Activated naive CD8-positive, alpha-beta T cell treated with anti-CD3 and anti-CD28 coated beads, Interleukin-2, amount 50 U/mL, for 24 hours (primary cell): Measurements from ENCODE around the gene STMN3.

Source experiments
- ATAC-seq: fragments of 150-1000 bp; cut with Tn5 transposase; one replicate; pipeline ENCODE4 v1.10.0; 2021
- DNase-seq: peaks from one replicate; pipeline ENCODE4 v3.0.0; 2021
- H3K27ac Mint-ChIP-seq: one replicate; pipeline ENCODE4 v1.8.0; 2021; ENCODE audit warnings: mild to moderate bottlenecking, mixed read lengths
- H3K27me3 Mint-ChIP-seq: one replicate; pipeline ENCODE4 v1.8.0; 2021; ENCODE audit warnings: mixed read lengths
- H3K36me3 Mint-ChIP-seq: one replicate; pipeline ENCODE4 v1.8.0; 2021; ENCODE audit warnings: low read depth, mixed read lengths
- H3K4me1 Mint-ChIP-seq: one replicate; pipeline ENCODE4 v1.8.0; 2021; ENCODE audit warnings: mixed read lengths
- H3K4me3 Mint-ChIP-seq: one replicate; pipeline ENCODE4 v1.8.0; 2021; ENCODE audit warnings: mild to moderate bottlenecking, moderate library complexity, mixed read lengths
- H3K9me3 Mint-ChIP-seq: one replicate; pipeline ENCODE4 v1.8.0; 2021; ENCODE audit warnings: mixed read lengths

Gene STMN3

DNA sequence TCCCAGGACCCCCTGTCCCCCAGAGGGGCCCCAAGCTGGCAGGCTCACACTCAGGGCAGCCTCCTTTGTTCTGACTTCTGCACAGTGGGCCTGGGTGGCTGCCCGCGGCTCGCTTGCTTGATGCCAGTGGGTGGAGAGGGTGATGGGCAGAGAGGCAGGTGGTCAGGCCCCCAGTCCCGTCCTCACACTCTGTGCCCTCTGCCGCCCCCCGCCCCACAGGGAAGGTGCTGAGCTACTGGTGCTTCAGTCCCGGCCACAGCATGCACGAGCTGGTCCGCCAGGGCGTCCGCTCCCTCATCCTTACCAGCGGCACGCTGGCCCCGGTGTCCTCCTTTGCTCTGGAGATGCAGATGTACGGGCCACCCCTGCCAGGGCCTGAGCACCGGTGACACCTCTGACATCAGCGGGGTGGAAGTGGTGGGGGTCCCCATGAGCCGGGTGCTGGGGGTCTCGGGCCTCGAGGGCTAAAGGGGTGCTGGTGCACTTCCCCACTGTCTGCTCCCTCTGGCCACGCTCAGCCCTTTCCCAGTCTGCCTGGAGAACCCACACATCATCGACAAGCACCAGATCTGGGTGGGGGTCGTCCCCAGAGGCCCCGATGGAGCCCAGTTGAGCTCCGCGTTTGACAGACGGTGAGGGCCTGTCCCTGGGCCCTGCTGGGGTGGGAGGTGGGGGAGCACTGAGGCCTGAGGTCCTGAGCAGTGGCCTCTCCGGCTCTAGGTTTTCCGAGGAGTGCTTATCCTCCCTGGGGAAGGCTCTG lies 34.4 kb upstream of the STMN3 start:
- Mint-ChIP-seq H3K4me3 (no peak overlapping the region), H3K4me1 (peaks cover 11% of the 10 kb centered on the region), H3K36me3 (peaks cover 4% of the 10 kb centered on the region), H3K27me3 (no peaks in the 10 kb centered on the region), H3K27ac (no peak overlapping the region), H3K9me3 (no peaks in the 10 kb centered on the region)
- no peak for DNase-seq
- ATAC-seq = no peak

DNA sequence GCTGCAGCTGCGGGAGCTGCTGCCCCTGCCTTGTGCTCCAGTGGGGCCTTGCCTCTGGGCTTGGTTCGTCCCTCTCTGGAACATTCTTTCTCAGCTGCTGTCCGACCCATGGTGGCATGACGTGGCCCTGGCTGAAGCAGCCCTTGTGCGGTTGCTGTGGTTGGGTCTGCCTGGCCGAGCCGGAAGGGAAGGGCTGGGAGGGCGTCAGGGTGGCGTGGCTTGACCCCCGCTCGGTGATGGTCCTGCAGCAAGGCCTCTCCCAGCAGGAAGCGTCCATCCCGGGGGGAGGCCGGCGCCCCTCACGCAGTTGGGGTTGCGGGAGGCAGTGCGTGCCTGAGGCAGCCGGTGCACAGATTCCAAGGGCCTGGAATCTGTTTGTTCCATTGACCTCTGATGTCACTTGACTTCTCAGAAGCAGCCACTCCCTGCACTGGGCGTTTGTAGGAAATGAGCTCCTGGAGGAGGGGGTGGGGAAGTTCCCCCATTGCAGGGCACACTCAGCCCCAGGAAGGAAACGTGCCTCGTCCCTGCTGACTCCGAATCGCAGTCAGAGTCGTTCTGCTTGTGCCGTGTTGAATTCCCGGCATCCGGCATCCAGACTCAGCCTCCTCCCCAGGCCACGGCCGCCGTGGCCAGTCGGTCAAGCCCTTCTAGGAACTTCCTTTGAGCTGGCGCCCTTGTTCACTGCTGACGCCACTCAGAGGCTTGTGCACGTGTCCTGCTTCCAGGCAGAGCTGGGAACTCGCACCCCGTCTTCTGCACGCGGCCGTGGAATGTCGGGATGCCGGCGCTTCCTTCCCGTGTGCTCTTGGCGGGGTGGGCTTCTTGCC lies 33.5 kb upstream of the STMN3 start:
- no peak overlapping the region for H3K4me3 Mint-ChIP-seq
- ATAC-seq = peak; percentile 50
- DNase-seq = peak; percentile 49
- no peaks in the 10 kb centered on the region for H3K27me3 Mint-ChIP-seq
- H3K9me3 Mint-ChIP-seq = no peaks in the 10 kb centered on the region
- H3K36me3 Mint-ChIP-seq = peaks cover 2% of the 10 kb centered on the region
- H3K4me1 Mint-ChIP-seq = peaks cover 13% of the 10 kb centered on the region
- H3K27ac Mint-ChIP-seq = no peak overlapping the region

DNA sequence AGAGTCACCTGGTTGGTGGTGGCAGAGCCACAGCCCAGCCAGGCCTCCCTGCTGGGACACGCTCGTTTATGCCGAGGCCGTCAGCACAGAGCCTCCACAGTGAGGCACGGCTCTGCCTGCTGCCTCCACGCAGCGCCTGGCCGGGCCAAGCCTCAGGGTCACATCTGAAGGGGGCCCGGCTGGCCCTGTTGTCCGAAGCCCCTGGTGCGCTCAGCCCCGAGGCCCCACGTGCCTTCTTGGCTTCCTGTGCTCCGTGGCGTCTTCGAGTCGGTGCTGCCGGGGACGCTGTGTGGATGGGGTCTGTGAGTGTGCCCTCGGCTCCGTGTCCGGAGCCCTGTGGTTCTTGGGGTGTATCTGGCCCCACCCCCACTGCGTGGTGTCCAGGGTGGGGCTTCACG lies 32.9 kb upstream of the STMN3 start:
- ATAC-seq = no peak
- H3K9me3 Mint-ChIP-seq = no peaks in the 10 kb centered on the region
- peaks cover 13% of the 10 kb centered on the region for H3K4me1 Mint-ChIP-seq

DNA sequence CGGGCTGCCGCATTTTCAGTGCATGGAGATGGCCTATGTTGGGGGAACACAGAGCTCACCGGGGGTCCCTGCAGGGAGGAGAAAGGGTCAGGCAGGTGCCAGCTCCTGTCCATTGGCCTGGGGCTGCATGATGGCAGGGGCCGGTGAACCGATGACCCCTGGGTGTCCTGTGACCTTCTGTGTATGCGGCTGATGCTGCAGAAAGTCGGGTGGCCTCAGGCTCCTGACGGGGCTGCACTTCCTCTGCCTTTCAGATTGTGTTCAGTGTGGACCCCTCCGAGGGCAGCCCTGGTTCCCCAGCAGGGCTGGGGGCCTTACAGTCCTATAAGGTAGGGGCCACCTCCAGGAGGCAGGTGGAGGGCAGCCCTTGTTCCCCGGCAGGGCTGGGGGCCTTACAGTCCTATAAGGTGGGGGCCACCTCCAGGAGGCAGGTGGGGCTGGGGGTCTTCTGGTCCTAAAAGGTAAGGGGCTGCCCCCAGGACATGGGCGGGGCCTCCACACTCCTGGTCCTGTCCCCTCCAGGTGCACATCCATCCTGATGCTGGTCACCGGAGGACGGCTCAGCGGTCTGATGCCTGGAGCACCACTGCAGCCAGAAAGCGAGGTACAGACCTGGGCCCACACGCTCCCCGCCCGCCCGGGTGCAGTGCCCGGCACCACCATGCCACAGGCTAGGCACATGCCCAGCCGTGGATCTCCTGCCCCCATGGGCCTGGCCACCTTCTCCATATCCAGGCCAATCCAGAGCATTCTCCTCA lies 32.2 kb upstream of the STMN3 start:
- ATAC-seq (no peak), DNase-seq (no peak)
- Mint-ChIP-seq H3K4me1 (peaks cover 13% of the 10 kb centered on the region), H3K4me3 (no peak overlapping the region), H3K36me3 (no peaks in the 10 kb centered on the region), H3K27me3 (no peaks in the 10 kb centered on the region), H3K27ac (no peak overlapping the region), H3K9me3 (no peaks in the 10 kb centered on the region)

More for the DNA sequence above, 32.9 kb upstream of the STMN3 start:
- H3K27ac Mint-ChIP-seq = no peak overlapping the region
- no peak overlapping the region for H3K4me3 Mint-ChIP-seq
- no peak for DNase-seq
- no peaks in the 10 kb centered on the region for H3K27me3 Mint-ChIP-seq
- H3K36me3 Mint-ChIP-seq = no peaks in the 10 kb centered on the region

GRCh38 chr20:63682384-63683139 lies 29.3 kb upstream of the STMN3 start:
- Mint-ChIP-seq H3K9me3 (no peaks in the 10 kb centered on the region), H3K36me3 (peaks cover 6% of the 10 kb centered on the region), H3K4me3 (no peak overlapping the region), H3K4me1 (peaks cover 13% of the 10 kb centered on the region), H3K27me3 (no peaks in the 10 kb centered on the region), H3K27ac (no peak overlapping the region)
- ATAC-seq (peak; percentile 45), DNase-seq (no peak)

GRCh38 chr20:63681609-63682142 lies 28.5 kb upstream of the STMN3 start:
- no peaks in the 10 kb centered on the region for H3K9me3 Mint-ChIP-seq

DNA sequence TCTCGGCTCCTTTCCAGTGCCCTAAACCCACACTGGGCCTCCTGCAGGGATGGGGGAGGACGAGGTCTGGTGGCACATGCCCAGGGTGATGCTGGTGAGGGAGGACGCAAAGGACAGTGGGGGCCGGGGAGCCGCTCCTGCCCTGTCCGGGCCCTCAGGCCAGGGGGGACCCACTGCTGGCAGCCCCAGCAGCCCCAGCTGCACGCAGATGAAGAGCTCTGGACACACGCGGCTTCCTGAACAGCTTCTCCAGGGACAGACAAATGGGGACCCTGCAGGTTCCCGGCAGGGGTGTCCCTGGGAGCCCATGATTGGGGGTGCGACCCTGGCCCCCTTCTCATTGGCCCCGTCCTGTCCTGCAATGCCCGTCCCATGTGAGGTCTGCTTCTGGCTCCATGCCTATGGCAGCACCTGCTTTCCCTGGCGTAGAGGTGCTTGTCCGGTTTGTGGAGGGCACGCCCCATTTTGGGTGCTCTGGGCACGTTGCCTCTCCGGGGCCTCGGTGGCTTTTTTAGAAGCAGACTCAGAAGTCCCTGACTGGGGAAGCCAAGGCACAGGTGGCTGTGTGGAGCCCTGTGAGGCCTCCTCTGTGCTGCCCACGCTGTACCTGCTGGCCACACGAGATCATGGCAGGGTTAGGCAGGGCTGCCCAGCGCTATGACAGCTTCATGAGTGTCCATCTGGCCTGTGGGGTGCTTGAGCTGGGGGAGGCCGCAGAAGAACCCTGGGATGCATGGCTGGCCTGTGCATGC lies 27.8 kb upstream of the STMN3 start:
- no peaks in the 10 kb centered on the region for H3K9me3 Mint-ChIP-seq
- H3K27ac Mint-ChIP-seq = no peak overlapping the region
- H3K27me3 Mint-ChIP-seq = no peaks in the 10 kb centered on the region
- peaks cover 8% of the 10 kb centered on the region for H3K36me3 Mint-ChIP-seq
- ATAC-seq (no peak), DNase-seq (no peak)
- H3K4me3 Mint-ChIP-seq = no peak overlapping the region
- H3K4me1 Mint-ChIP-seq = peaks cover 5% of the 10 kb centered on the region

More at GRCh38 chr20:63681609-63682142, 28.5 kb upstream of the STMN3 start:
- Mint-ChIP-seq H3K4me1 (peaks cover 8% of the 10 kb centered on the region), H3K4me3 (no peak overlapping the region), H3K27me3 (no peaks in the 10 kb centered on the region), H3K27ac (no peak overlapping the region), H3K36me3 (peaks cover 8% of the 10 kb centered on the region)
- no peak for DNase-seq
- no peak for ATAC-seq

GRCh38 chr20:63680427-63680826 lies 27.2 kb upstream of the STMN3 start:
- Mint-ChIP-seq H3K27ac (no peak overlapping the region), H3K4me1 (peaks cover 5% of the 10 kb centered on the region), H3K36me3 (peaks cover 8% of the 10 kb centered on the region), H3K4me3 (no peak overlapping the region), H3K9me3 (no peaks in the 10 kb centered on the region), H3K27me3 (no peaks in the 10 kb centered on the region)
- no peak for DNase-seq
- no peak for ATAC-seq

- no peak for DNase-seq
- H3K4me3 Mint-ChIP-seq = no peak overlapping the region
- no peak for ATAC-seq
Measured at GRCh38 chr20:63679799-63680305, 26.6 kb upstream of the STMN3 start.

GRCh38 chr20:63678667-63679465 lies 25.6 kb upstream of the STMN3 start:
- H3K4me3 Mint-ChIP-seq = no peak overlapping the region
- no peaks in the 10 kb centered on the region for H3K9me3 Mint-ChIP-seq
- ATAC-seq (no peak), DNase-seq (no peak)
- peaks cover 9% of the 10 kb centered on the region for H3K36me3 Mint-ChIP-seq
- no peaks in the 10 kb centered on the region for H3K27me3 Mint-ChIP-seq
- no peak overlapping the region for H3K27ac Mint-ChIP-seq
- H3K4me1 Mint-ChIP-seq = peaks cover 2% of the 10 kb centered on the region

More at GRCh38 chr20:63679799-63680305, 26.6 kb upstream of the STMN3 start:
- peaks cover 8% of the 10 kb centered on the region for H3K36me3 Mint-ChIP-seq
- no peak overlapping the region for H3K27ac Mint-ChIP-seq
- peaks cover 5% of the 10 kb centered on the region for H3K4me1 Mint-ChIP-seq
- H3K9me3 Mint-ChIP-seq = no peaks in the 10 kb centered on the region
- H3K27me3 Mint-ChIP-seq = no peaks in the 10 kb centered on the region

GRCh38 chr20:63678071-63678470 lies 24.8 kb upstream of the STMN3 start:
- ATAC-seq = no peak
- no peak for DNase-seq
- H3K27me3 Mint-ChIP-seq = no peaks in the 10 kb centered on the region
- H3K4me1 Mint-ChIP-seq = peaks cover 2% of the 10 kb centered on the region
- H3K9me3 Mint-ChIP-seq = no peaks in the 10 kb centered on the region
- no peak overlapping the region for H3K27ac Mint-ChIP-seq
- no peak overlapping the region for H3K4me3 Mint-ChIP-seq
- peaks cover 11% of the 10 kb centered on the region for H3K36me3 Mint-ChIP-seq

DNA sequence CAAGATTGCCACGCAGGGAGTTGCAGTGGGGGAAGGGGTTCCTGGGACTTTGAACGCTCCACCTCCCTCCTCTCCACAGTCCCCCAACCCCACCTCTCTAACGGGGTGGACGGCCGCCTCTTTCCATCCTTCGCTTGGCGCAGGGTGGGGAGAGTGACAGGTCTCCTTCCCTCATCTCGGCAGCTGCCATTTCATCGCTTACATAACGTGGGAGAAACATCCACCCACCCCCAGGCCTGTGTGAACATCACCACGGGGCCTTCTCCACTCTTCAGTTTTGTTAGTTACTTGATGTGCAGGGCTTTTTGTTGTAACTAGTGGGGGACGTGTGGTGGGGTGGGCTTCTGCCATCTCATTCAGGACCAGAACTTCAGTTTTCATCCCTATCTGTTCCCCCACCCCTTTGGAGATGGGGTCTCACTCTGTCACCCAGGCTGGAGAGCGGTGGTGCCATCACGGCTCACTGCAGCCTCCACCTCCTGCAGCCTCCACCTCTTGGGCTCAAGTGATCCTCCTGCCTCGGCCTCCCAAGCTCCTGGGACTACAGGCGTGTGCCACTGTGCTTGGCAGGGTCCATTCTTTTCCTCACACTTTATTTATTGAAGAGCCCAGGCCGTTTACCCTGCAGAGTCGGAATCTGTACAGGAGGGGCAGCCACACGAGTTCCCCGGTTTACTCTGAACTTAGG lies 22.6 kb upstream of the STMN3 start:
- Mint-ChIP-seq H3K4me1 (no peaks in the 10 kb centered on the region), H3K36me3 (peaks cover 13% of the 10 kb centered on the region), H3K27ac (no peak overlapping the region), H3K4me3 (no peak overlapping the region), H3K27me3 (no peaks in the 10 kb centered on the region), H3K9me3 (no peaks in the 10 kb centered on the region)
- ATAC-seq (no peak), DNase-seq (no peak)
